ENCODE measurements around the gene ITPRIP.

ITPRIP gene

DNA sequence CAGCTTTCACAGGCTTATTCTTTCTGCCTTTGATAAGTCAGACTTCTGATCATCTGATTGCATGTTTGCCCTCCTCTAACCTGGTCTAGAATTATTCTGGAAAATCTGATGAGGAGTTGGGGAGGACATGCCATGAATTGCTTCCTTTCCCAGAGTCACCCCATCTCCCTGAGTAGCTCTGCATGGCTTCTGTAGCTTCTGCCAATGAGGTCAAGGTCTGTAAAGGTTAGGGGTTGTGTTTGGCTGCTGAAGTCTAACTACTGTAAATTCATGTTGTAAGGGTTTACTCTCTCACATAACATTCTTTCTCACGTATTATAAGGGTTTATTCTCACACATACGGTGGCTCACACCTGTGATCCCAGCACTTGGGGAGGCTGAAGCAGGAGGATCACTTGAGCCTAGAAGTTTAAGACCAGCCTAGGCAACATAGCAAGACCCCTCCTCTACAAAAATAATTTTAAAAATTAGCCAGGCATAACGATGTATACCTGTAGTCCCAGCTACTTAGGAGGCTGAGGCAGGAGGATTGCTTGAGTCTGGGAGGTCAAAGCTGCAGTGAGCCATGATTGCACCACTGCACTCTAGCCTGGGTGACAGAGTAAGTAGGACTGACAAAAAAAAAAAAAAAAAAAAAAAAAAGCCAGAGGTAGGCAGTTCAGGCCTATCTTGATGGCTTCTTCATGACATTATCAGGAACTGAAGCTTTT is 58.6 kb downstream of the ITPRIP start:
- no peak for DNase-seq (ENCODE audit: low read depth)

DNA sequence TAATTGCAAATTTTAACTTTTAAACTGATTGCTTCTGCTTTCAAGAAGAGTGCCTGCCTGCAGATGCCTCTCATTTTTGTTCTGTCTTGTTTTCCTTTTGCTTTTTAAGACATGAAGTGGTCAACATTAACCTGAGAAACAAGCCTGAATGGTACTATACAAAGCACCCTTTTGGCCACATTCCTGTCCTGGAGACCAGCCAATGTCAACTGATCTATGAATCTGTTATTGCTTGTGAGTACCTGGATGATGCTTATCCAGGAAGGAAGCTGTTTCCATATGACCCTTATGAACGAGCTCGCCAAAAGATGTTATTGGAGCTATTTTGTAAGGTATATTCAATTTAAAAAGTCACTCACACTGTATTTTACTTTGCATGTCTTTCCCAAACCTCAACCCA is 60.5 kb downstream of the ITPRIP start:
- DNase-seq (ENCODE audit: low read depth) = no peak

GRCh38 chr10:104276192-104276591 is 62.1 kb downstream of the ITPRIP start:
- no peak for DNase-seq (ENCODE audit: low read depth)

DNA sequence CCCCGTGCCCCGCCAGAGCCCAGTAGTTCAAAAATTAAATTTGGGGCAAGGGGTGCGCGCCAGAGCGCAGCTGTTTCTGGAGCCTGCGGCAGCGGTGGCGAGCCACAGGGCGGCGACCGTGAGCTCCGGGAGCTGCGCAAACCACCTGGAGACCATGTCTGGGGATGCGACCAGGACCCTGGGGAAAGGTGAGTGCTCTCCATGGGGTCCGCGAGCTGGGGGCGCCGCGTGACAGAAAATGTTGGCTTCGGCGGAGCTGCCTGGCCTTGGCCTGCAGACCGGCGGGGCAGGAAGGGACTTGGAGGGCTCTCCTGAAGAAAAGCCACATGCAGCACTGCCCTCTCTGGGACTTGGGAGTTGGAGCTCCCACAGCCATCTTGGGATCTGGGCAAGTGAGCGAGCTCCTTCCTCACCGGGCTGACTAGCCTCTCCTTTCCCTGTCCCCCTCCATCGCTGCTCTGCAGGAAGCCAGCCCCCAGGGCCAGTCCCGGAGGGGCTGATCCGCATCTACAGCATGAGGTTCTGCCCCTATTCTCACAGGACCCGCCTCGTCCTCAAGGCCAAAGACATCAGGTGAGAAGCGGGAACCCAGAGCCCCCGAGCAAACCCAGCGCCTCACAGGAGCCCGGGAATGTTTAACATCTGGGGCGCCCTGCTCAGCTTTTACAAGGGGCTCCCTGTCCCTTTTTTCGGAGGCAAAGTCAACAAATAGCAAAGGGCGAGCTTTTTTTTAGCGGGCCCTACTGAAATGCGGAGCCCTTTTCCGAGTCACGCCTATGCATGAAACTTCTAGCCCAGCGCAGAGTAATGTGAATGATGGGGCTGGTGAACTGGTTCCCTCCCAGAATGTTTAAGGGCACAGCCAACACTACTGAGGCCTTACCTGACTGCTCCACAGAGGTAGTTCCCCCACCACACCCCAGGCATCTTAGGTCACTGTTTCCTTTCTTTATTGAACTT is 63.2 kb downstream of the ITPRIP start:
- peak; percentile 28 for DNase-seq (ENCODE audit: low read depth)

DNA sequence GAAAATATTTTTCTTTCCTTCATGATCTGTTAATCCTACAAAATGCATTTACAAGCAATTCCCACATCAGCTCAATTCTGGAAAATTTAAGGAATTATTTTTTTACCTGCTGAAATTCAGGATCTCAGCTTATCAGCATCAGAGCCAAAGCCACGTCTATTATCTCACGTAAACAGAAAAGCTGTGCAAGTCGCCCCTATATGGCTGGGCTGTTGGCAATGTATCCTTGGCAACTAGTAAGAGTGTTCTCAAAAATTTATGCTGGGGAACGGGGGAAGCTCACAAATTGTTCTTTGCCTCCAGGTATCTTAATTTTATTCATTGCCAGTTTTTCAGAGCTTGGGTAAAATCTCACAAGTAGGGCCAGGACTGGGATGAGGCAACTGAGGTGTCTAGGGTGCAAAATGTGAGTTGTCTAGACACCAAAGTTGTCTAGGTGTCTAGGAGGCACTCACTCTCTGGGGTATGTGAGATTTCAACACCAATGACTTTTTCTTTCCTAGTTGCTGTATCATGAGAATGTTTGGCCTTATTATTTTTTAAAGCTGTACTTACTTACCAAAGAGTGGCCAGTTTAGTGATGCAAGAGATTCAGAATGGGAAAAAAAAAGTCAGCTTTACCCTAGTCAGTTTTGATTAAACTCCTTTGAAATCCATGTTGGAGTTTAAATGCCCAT is 64.2 kb downstream of the ITPRIP start:
- no peak for DNase-seq (ENCODE audit: low read depth)

GRCh38 chr10:104273286-104273685 is 65.0 kb downstream of the ITPRIP start:
- no peak for DNase-seq (ENCODE audit: low read depth)

- DNase-seq (ENCODE audit: low read depth) = peak; percentile 97
Observed at GRCh38 chr10:104268713-104269645, 69.3 kb downstream of the ITPRIP start, which contains the start of gene GSTO2. Gene GSTO2, plus strand, starts transcription at chr10:104269184. Its CDS starts 5,732 bp downstream, at chr10:104274916.

DNA sequence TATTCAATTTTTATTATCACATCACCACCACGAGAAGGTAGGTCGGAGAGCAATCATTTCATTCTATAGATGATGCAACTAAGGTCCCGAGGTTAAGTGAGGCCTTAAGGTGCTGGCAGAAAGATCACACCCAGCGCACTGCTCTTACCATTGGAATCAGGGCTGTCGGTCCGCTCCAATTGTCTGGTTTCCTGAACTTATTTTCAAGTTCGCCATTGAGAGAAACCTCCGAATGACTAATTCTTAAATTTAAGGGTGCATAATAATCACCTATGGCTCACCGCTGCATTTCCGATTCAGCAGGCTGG is 69.9 kb downstream of the ITPRIP start:
- DNase-seq (ENCODE audit: low read depth) = no peak

- peak; percentile 21 for DNase-seq (ENCODE audit: low read depth)
Observed at GRCh38 chr10:104267721-104268404, 70.4 kb downstream of the ITPRIP start.

DNA sequence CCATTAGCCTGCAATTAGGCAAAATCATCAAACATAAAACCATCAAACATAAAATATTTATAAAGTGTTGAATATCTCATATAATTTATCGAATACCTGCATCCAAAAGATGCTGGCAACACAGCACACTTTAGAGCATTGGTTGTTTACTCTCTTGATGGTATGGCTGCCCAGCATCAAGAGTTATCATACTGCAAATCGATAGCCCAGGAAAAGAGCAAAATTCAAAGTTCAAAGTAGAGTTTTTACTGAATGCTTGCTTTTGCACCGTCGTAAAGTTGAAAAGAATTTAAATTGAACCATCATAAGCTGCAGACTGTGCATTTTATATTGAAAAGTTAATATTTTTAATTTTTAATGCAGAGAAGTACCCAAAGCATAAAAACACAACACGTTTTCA is 73.5 kb downstream of the ITPRIP start:
- no peak for DNase-seq (ENCODE audit: low read depth)

DNA sequence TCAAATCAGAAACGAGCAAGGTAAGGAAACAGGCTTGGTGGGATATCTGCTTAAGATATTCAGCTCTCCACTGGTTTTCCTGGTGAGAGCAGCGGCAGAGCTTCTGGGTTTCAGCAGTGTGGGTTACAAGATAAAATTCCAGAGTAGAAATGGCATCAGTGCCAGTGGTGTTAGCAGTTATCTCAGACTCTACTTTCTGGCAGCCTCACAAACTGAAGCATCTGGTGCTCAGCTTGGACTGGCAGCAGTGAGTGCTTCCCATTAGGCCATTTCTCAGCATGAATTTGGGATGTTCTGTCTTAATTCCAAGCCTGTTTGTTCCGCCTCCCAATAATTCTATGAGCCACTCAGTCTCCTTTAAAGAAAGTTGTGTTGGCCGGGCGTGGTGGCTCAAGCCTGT is 76.2 kb downstream of the ITPRIP start:
- DNase-seq (ENCODE audit: low read depth) = no peak

GRCh38 chr10:104260775-104261115 is 77.5 kb downstream of the ITPRIP start:
- DNase-seq (ENCODE audit: low read depth) = no peak

DNA sequence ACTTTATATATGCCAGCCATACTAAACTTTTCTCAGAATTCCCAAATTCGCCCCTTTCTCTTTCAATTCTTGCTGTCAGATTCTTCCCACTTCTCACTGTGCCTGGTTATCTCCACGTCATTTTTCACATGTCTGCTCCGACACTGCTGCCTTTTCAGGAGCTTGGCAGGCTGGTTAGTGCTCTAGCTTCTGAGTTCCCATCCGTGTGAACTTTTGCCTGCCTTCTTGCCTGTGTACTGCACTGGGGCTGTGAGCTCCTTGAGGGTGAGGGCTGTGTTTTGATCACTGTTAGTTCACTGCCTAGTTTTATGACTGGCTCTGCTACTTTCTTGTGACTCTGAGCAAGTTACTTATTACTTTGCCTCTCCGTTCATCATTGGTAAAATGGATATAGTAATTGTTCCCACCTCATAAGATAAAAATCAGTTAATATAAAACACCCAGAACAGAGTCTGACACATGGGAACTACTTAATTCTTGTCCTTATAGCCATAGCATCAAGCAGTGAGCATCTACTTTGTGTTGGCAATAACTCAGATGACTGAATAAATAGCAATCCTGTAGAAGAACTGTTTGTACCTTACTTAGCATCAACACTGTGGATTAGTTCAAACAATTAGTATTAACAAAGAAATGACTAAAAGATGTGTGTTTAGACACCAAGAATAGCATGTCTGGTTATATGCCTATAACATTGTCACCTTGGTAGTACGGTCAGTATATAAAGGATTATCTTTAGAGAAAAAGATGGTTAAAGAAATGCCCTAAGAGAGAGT is 78.1 kb downstream of the ITPRIP start:
- DNase-seq (ENCODE audit: low read depth) = no peak

Data from activated T-helper 9 cell treated with anti-CD3 and anti-CD28 coated beads, Interleukin-2, amount 50 U/mL, for 16 hours (primary cell).